Vagina (tissue), 2 donors: ENCODE data around the gene TYW1.
"Not testable (repeated sequence)": the region's sequence is repeated elsewhere in the genome, so short reads cannot be mapped to it uniquely, and the experiment has no call there.

ENCODE experiments used
- POLR2A ChIP-seq, 2 donors: fragments of 450-650 bp; IDR thresholded peaks; one replicate each; pipeline ENCODE4 v1.6.1; 2017; ENCODE audit warnings: antibody characterized with exemption in 2 of 2, mild to moderate bottlenecking in 2 of 2, moderate library complexity in 2 of 2
- POLR2AphosphoS5 ChIP-seq, 2 donors: sonication (generic); formaldehyde crosslinking; IDR thresholded peaks; one replicate each; pipeline ENCODE4 v1.9.0; 2017; ENCODE audit warnings: antibody characterized with exemption in 2 of 2, mild to moderate bottlenecking in 2 of 2, low read depth in 1 of 2; ENCODE audit not compliant: insufficient read depth in 1 of 2
- TF ChIP-seq, protein P1 (sequence below), 3 experiments: fragments of 450-650 bp in 2 of 3; fragments of 200-600 bp in 1 of 3; sonication (generic) in 1 of 3; IDR thresholded peaks; one replicate each; pipeline ENCODE4 v1.5.1; 2017 to 2019; ENCODE audit warnings: antibody characterized with exemption in 3 of 3, mild to moderate bottlenecking in 2 of 3, moderate library complexity in 2 of 3

GRCh38 chr7:67230029-67230428, 233.4 kb downstream of the TYW1 start:
- TF ChIP-seq, protein P1, sequence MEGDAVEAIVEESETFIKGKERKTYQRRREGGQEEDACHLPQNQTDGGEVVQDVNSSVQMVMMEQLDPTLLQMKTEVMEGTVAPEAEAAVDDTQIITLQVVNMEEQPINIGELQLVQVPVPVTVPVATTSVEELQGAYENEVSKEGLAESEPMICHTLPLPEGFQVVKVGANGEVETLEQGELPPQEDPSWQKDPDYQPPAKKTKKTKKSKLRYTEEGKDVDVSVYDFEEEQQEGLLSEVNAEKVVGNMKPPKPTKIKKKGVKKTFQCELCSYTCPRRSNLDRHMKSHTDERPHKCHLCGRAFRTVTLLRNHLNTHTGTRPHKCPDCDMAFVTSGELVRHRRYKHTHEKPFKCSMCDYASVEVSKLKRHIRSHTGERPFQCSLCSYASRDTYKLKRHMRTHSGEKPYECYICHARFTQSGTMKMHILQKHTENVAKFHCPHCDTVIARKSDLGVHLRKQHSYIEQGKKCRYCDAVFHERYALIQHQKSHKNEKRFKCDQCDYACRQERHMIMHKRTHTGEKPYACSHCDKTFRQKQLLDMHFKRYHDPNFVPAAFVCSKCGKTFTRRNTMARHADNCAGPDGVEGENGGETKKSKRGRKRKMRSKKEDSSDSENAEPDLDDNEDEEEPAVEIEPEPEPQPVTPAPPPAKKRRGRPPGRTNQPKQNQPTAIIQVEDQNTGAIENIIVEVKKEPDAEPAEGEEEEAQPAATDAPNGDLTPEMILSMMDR (IDR thresholded peaks at IDR 0.05) = not testable (repeated sequence)
- TF ChIP-seq POLR2AphosphoS5 (IDR thresholded peaks at IDR 0.05; ENCODE audit: insufficient read depth in 1 of 2, low read depth in 1 of 2); POLR2A (IDR thresholded peaks at IDR 0.05): not testable (repeated sequence)
